ENCODE data around the gene COL4A2.

Gene COL4A2

DNA sequence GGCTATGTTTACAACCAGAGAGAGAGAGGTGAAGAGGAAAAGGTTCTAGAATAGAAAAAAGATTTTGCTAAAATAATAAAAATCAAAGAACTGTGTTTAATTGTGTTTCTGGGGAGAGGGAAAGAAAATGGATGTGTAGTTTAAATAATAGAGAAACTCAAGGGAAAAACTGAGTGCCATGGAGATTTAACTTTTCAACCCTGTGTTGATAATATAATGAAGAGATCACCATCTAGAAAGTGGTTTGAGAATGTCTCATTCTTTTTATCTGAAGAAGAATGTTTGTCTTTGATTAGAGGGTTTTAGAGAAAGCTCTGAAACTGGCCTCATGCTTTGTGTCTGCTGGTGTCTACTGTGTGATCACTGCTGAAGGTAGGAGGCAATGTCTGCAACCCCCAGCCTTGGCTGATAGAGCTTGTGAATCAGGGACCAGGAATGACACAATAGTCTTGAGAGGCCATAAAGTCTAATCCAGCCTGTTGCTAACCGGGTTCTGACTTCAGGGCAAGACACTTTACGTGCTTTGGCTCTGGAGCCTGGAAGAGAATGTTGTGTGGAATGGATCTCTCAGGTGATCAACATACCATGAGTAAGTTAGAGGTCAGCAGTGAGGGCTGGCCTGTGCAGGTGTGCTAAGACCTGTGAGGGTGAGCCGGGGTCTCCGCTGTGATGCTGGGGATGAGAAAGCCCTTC, 5.4 kb downstream of the COL4A2 start:
- TF ChIP-seq GATA2 (IDR thresholded peaks at IDR 0.05; ENCODE audit: low read depth, low read length) (no peak), GATA3 (IDR thresholded peaks at IDR 0.05; ENCODE audit: low read depth, low read length) (no peak)

DNA sequence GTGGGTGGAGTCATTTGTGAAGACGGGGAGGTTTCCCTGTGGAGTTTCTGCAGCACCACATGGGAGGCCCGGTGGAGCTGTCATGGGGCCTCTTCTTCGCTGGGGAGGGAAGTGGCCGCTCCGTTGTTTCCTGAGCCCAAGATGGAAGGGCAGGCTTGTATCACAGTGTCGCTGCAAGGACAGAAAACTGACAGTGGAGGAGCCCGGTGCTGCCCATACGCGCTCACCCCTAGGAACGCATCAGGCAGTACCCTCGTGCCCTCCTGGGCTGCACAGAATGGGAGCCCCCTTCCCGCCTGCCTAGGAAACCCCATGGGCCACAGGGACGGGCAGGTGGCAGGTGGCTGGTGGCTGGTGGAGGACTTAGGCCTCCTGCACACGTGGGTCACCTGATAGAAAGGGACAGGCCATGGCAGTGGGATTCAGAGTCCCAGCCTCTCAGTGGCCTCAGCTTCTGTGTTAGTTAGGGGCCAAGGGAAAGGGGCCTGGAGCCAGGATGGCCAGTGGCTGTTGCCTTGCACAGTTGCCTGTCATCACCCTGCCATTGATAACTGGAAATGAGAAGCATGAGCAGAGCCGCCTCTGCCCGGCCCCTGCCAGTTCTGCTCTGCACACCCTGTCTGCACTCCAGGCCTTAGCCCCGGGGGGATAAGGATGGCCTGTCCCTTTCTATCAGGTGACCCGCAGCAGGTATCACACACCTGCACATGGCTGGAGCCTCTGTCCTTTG, 7.6 kb downstream of the COL4A2 start:
- TF ChIP-seq GATA3 (IDR thresholded peaks at IDR 0.05; ENCODE audit: low read depth, low read length) = no peak
- TF ChIP-seq GATA2 (IDR thresholded peaks at IDR 0.05; ENCODE audit: low read depth, low read length) = no peak

DNA sequence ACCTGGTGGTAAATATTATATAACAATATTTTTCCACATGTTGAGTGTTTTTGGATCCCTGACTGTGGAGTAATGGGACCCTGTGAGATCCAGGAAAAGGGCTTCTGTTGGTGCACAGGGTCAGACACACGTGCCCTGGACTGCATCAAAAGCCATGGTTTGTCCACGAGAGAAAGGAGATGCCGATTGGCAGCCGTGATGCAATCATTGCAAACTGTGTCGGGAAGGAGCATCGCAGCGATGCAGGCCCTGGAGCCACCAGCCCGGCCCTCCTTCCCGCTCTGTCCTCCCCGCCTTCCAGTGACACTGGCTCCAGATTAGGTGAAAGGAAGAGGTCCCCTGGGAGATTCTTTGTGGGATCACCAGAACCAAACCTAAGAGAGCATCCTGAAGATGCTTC, 9.1 kb downstream of the COL4A2 start:
- no peak for TF ChIP-seq GATA2 (IDR thresholded peaks at IDR 0.05; ENCODE audit: low read depth, low read length)
- TF ChIP-seq GATA3 (IDR thresholded peaks at IDR 0.05; ENCODE audit: low read depth, low read length) = no peak

DNA sequence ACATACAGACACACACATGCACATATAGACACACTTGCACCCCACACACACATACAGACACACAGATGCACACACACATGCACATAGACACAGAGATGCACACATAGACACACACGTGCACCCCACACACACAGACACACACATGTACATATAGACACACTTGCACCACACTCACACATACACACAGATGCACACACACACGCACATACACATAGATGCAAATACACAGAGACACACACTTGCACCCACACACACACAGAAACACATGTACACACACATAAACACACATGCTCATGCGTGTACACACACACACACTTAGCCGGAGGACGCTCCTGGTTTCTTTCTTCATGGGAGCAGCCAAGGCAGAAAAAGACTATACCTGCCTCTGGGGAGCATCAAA, 10.0 kb downstream of the COL4A2 start:
- no peak for TF ChIP-seq GATA2 (IDR thresholded peaks at IDR 0.05; ENCODE audit: low read depth, low read length)
- no peak for TF ChIP-seq GATA3 (IDR thresholded peaks at IDR 0.05; ENCODE audit: low read depth, low read length)

DNA sequence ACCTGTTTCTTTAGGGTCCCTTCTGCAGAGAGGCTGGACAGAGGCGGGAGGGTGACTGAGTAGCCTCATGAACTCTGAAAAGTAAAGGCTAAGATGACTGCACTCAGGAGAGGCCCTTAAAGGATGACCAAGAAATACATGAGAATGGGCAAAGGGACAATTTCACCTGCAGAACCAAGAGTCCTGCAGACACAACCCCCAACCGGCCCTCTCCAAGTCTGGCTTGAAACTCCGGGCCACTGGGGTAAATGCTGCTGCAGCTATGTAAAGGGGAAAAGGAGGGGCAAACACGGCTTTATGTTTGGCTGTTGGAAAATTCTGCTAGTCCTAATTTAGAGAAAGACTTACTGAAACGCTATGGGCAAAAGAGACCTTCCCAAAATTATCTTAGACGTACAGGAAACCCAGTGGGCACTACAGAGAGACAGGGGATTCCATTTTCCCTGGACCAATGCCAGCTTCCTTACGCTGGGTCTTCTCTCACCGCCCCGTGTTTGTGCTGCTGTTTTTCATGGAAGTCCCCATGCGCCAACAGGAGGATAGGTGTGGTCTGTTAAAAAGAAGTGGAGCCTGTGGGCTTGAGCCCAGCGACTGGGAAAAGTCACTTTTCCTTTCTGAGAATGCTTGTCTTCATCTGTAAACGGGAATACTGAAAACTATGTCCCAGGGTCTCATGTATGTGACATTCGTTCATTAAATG, 10.6 kb downstream of the COL4A2 start:
- TF ChIP-seq GATA3 (IDR thresholded peaks at IDR 0.05; ENCODE audit: low read depth, low read length) (no peak), GATA2 (IDR thresholded peaks at IDR 0.05; ENCODE audit: low read depth, low read length) (no peak)

DNA sequence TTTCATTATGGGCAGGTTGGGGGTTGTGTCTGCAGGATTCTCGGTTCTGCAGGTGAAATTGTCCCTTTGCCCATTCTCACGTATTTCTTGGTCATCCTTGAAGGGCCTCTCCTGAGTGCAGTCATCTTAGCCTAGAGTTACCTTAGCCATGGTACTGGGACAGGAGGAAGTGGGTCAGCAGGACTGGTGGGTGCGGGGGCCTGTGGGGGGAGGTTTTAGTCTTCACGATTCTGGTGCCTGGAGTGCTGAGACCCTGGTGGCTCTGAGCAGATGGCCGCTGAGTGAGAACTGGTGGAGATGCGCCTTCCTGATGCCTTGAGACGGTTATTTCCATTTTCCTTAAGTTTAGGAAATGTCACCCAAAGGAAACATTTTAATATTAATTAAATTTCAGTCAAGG, 11.8 kb downstream of the COL4A2 start:
- TF ChIP-seq GATA3 (IDR thresholded peaks at IDR 0.05; ENCODE audit: low read depth, low read length) (no peak), GATA2 (IDR thresholded peaks at IDR 0.05; ENCODE audit: low read depth, low read length) (no peak)

DNA sequence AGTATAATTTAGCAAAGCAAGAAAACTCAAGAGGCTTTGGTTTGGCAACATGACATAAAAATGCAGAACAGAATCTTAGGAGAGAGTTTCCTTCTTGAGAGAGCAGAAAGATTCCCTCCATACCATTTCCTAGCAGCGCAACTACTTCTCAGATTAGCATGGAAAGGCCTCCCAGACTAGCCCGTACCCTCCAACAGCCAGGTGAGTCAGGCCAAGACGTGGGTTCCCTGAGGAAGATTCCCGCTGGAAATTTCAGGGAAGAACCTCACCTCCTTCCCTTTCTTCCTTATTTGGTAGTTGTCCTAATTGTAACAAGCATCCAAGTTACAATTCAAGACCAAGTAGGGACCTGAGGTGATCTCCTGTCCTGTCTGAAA, 12.3 kb downstream of the COL4A2 start:
- TF ChIP-seq GATA2 (IDR thresholded peaks at IDR 0.05; ENCODE audit: low read depth, low read length) (no peak), GATA3 (IDR thresholded peaks at IDR 0.05; ENCODE audit: low read depth, low read length) (no peak)

DNA sequence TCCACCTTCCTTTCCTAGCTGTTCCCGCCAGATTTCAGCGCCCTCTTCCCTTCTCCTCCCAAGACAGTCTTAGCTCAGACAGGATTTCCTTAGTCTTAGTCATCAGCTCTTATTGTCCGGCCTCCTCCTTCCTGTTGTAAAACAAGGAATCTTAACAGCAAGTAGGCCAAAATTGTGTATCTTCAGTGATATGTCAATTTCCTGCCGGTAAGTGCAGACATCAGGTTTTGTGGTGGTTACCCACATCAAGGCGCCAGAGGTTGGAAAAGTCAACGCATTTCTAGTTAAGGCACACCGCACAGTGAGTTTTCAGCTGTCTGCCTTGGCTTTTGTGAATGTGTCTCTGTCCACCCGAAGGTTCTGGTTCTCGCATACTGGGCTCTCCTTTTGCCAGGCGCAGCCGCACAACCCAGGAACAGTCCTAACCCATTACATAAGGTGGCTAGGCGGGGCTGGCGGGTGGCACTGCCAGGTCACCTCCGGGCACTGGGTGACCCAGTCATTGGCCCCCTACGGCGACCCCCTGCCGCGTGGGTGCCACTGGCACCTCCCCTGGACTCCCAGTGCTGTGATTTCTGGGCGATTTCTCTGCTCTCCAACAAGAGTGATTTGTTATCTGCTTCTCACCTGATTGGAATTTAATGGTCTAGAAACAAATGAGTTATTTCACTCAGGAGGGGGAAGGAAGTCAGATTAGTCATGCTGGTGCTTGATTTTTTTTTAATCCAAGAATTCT, 12.9 kb downstream of the COL4A2 start:
- TF ChIP-seq GATA3 (IDR thresholded peaks at IDR 0.05; ENCODE audit: low read depth, low read length) (no peak), GATA2 (IDR thresholded peaks at IDR 0.05; ENCODE audit: low read depth, low read length) (no peak)

DNA sequence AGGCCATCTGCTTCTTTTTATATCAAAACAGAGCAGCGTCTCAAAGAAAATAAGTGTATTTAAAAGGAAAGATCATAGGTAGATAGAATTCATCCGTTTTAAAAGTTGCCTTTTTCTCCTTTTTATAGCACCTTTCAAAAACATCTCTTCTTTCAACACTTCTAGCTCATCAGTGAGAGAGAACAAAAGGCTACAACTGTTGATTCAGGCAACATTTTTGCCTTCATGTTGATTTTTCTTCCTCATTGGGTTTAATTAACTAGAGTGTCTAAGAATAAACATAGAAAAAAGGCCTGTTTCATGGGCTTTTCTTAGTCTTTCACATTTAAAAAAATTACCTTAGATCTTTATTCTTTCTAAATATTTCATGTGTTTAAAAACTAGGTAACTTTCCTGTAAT, 13.6 kb downstream of the COL4A2 start:
- TF ChIP-seq GATA2 (IDR thresholded peaks at IDR 0.05; ENCODE audit: low read depth, low read length) = no peak
- no peak for TF ChIP-seq GATA3 (IDR thresholded peaks at IDR 0.05; ENCODE audit: low read depth, low read length)

DNA sequence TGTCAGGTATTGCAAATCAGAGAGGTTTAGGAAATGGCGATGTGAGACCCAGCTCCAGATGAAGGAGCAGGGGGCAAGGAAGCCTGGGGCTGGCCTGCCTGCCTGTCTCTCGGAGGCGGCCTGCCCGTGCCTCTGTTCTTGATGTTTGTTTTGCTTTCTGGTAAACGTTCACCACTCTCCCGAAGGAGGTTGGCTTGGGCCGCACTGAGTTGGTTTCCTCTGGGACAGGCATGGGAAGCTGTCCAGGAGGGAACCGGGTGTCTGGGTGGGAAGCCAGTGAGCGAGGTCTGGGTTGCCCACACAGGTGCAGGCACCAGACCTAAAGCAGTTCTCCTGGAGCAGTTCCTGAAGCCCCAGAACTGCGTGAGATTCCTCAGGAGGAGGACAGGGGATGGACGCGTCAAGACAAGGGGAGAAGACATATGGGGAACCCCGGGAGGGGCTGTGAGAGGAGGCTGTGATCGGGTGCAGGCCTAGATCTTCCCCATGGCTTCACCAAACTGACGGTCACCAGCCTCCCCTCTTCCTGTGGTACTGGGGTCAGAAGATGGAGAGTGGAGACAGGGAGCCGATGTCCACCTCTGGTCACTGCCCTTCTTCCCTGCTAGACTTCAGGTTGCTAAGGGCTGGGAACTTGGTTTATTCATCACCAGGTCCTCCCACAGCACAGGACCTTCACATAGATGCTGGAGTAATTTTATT, 15.2 kb downstream of the COL4A2 start:
- TF ChIP-seq GATA2 (IDR thresholded peaks at IDR 0.05; ENCODE audit: low read depth, low read length) (no peak), GATA3 (IDR thresholded peaks at IDR 0.05; ENCODE audit: low read depth, low read length) (no peak)

DNA sequence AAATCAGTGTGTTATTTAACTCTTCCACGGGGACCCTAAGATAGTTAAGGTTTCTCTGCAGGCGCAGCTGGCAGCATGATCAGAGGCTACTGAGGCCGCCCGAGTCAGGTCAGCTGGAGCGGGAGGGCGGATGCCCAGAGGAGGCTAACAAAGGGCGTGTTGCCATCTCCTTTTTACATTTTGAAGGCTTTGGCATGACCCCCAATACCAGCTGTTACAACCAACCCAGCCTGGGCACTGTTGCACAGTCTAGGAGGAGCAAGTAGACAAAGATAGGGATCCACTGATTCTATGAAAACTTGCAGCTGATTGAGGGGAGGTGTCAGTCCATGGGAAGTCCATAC, 15.7 kb downstream of the COL4A2 start:
- TF ChIP-seq GATA3 (IDR thresholded peaks at IDR 0.05; ENCODE audit: low read depth, low read length) (no peak), GATA2 (IDR thresholded peaks at IDR 0.05; ENCODE audit: low read depth, low read length) (no peak)

DNA sequence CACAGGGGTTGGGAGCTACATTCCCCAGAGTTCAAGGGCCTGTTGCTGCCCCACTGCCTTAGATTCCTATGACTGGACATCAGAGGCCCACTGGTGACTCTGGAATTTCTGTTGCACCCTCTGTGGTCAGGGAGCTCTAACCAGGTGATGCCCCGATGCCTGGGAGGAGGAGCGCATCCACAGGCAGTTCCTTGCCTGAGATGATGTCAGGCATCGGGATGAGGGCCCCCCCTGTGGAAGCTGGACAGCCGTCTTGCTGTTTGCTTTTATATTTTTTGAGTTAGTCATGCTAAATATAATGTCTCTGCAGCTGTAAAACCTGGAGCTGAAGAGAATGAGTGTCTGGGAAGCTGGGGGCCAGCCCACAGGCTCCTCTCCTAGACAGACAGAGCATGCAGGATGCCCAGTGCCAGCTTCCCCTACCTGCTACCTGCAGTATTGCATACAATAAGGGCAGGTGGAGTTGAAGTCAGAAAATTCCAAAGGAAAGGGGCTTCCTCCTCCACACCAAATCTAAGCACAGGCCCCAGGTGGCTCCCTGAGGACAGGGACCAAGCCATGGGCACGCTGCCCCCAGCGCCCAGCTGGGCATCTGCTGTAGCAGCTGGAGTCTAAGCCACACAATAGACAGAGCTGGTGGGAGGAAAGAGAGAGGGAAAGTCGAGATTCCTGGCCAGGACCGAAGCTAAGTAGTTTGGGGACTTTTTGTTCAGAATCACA, 16.2 kb downstream of the COL4A2 start:
- TF ChIP-seq GATA2 (IDR thresholded peaks at IDR 0.05; ENCODE audit: low read depth, low read length) = no peak
- TF ChIP-seq GATA3 (IDR thresholded peaks at IDR 0.05; ENCODE audit: low read depth, low read length) = no peak

All from SH-SY5Y (cell line).